ENCODE measurements around the gene HBZ.
"Not testable (repeated sequence)": the region's sequence is repeated elsewhere in the genome, so short reads cannot be mapped to it uniquely, and the experiment has no call there.

HBZ gene

DNA sequence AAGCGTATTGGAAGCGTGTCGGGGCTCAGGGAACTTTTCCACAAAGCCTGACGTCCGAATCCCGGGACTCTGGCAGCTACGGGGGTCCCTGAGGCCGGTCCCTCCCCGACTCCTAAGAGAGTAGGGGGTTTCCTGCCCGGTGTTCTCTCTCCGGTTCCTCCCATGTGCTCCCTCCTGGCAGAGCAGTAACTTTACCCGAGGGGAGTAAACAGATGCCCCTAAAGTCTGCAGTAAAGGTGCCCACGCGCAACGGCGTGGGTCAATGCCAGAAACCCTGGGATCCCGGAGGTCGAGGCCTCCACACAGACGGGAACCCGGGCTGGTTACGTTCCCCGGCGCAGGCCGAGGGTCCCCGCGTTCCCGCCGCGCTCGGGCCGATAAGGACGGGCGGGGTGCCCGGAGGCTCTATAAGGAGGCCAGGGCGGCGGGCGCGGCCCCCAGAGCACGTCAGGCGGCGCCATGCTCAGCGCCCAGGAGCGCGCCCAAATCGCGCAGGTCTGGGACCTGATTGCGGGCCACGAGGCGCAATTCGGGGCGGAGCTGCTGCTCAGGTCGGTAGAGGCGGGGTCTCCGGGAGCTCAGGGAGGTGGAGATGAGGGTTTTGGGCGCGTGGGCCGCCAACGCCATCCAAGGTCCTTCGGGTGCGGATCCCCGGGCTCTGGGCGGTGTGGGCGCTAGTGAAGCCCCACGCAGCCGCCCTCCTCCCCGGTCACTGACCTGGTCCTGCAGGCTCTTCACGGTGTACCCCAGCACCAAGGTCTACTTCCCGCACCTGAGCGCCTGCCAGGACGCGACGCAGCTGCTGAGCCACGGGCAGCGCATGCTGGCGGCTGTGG, 13.3 kb downstream of the HBZ start, which contains the start of gene HBM:
HBM (plus strand) TSS at position 440 of the 836 bp plus-strand sequence; CDS start at position 460, 20 bp downstream.
- Mint-ChIP-seq H3K27ac (no peak within 1 kb of the TSS), H3K4me3 (peak within 1 kb of the TSS; percentile 34)
- no peak for ATAC-seq

DNA sequence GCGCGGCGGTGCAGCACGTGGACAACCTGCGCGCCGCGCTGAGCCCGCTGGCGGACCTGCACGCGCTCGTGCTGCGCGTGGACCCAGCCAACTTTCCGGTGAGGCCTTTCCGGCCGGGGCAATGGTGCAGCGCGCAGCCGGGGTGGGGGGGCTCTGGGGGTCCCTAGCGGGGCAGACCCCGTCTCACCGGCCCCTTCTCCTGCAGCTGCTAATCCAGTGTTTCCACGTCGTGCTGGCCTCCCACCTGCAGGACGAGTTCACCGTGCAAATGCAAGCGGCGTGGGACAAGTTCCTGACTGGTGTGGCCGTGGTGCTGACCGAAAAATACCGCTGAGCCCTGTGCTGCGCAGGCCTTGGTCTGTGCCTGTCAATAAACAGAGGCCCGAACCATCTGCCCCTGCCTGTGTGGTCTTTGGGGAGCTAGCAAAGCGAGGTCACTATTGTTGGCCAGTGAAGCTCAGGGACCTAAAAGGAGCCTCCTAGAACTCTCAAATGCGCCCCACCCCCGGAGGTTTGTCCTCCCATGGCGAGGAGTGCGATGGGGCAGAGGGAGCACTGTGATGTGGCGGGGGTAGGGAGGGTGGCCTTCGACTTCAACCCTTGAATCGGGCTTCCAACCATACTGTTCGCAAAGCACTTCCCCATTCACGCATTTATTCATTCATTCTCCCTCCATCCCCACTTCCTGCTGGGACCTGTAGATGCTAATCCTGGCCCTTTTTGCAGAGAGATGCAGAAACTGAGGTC, 14.1 kb downstream of the HBZ start:
- DNase-seq, result no peak
- Mint-ChIP-seq H3K4me3 (peak overlapping the region; percentile 11), H3K9me3 (no peaks in the 10 kb centered on the region), H3K27ac (no peak overlapping the region), H3K36me3 (ENCODE audit: low read depth) (no peaks in the 10 kb centered on the region), H3K4me1 (peaks cover 6% of the 10 kb centered on the region), H3K27me3 (peaks cover 57% of the 10 kb centered on the region)
- ATAC-seq, result no peak

More for the DNA sequence above, 13.3 kb downstream of the HBZ start, which contains the start of gene HBM:
- no peak for DNase-seq
- Mint-ChIP-seq H3K4me1 (peaks cover 5% of the 10 kb centered on the region), H3K27me3 (peaks cover 52% of the 10 kb centered on the region), H3K9me3 (no peaks in the 10 kb centered on the region), H3K36me3 (ENCODE audit: low read depth) (no peaks in the 10 kb centered on the region)

DNA sequence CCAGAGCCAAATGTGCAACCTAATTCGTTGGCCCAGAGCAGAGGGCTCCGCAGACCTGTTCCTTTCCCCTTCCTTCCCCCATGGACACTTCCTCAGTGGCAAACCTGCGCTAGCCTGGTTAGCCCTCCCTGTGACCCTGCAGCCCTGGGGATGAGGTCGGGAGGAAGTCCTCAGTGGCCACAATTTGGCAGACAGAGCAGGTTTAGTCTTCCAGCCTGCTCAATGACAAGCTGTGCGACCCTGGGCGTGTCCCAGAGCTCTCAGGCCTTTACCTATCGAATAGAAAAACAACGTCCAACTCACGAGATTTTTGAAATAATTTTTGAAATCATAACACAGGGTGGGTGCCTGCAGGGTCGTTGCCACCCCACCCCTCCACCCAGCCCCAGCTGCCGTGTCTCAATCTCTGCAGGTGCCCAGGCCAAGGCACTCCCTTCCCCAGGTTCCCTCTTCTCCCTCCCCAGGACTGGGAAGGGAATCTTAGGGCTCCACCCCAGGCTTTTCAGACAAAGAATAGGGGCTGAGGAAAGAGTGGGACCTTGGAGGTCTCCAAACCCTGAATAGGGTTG, 14.8 kb downstream of the HBZ start:
- Mint-ChIP-seq H3K36me3 (ENCODE audit: low read depth) (no peaks in the 10 kb centered on the region), H3K9me3 (no peaks in the 10 kb centered on the region), H3K4me1 (peaks cover 9% of the 10 kb centered on the region), H3K4me3 (peak overlapping the region; percentile 11), H3K27ac (no peak overlapping the region), H3K27me3 (peaks cover 59% of the 10 kb centered on the region)
- DNase-seq, result no peak
- ATAC-seq, result no peak

DNA sequence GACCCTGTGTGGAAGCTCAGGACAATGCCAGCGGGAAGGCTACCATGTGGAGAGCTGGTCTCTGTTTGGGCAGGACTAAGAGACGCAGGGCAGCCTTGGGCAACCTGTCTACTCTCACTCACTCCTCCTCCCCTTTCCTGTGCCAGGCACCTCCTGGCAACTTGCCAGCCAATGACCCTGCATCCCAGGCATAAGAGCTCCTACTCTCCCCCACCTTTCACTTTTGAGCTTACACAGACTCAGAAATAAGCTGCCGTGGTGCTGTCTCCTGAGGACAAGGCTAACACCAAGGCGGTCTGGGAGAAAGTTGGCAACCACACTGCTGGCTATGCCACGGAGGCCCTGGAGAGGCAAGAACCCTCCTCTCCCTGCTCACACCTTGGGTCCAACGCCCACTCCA, 16.0 kb downstream of the HBZ start:
- no peak for ATAC-seq
- peaks cover 58% of the 10 kb centered on the region for H3K27me3 Mint-ChIP-seq
- H3K4me1 Mint-ChIP-seq, result peaks cover 10% of the 10 kb centered on the region
- H3K9me3 Mint-ChIP-seq, result no peaks in the 10 kb centered on the region
- no peaks in the 10 kb centered on the region for H3K36me3 Mint-ChIP-seq (ENCODE audit: low read depth)
- no peak overlapping the region for H3K4me3 Mint-ChIP-seq
- DNase-seq, result no peak
- H3K27ac Mint-ChIP-seq, result no peak overlapping the region

DNA sequence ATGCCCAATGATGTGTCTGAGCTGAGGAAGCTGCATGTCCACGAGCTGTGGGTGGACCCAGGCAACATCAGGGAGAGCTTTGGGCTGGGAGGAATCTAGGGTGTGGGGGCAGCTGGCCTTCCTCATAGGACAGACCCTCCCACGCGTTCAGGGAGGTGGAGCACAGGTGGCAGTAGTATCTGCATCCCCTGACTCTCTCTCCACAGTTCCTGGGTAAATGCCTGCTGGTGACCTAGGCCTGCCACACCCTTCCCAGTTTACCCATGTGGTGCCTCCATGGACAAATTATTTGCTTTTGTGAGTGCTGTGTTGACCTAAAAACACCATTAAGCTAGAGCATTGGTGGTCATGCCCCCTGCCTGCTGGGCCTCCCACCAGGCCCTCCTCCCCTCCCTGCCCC, 16.6 kb downstream of the HBZ start:
- Mint-ChIP-seq H3K4me1 (peaks cover 11% of the 10 kb centered on the region), H3K9me3 (no peaks in the 10 kb centered on the region), H3K36me3 (ENCODE audit: low read depth) (no peaks in the 10 kb centered on the region), H3K27me3 (peaks cover 60% of the 10 kb centered on the region), H3K27ac (no peak overlapping the region), H3K4me3 (no peak overlapping the region)
- ATAC-seq (no peak), DNase-seq (no peak)

DNA sequence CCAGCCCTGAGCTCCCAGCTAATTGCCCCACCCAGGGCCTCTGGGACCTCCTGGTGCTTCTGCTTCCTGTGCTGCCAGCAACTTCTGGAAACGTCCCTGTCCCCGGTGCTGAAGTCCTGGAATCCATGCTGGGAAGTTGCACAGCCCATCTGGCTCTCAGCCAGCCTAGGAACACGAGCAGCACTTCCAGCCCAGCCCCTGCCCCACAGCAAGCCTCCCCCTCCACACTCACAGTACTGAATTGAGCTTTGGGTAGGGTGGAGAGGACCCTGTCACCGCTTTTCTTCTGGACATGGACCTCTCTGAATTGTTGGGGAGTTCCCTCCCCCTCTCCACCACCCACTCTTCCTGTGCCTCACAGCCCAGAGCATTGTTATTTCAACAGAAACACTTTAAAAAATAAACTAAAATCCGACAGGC, 17.7 kb downstream of the HBZ start:
- H3K36me3 Mint-ChIP-seq (ENCODE audit: low read depth); H3K4me3 Mint-ChIP-seq; ATAC-seq; H3K27ac Mint-ChIP-seq; H3K9me3 Mint-ChIP-seq; DNase-seq: not testable (repeated sequence)
- Mint-ChIP-seq H3K27me3 (peaks cover 69% of the 10 kb centered on the region), H3K4me1 (peaks cover 13% of the 10 kb centered on the region)

DNA sequence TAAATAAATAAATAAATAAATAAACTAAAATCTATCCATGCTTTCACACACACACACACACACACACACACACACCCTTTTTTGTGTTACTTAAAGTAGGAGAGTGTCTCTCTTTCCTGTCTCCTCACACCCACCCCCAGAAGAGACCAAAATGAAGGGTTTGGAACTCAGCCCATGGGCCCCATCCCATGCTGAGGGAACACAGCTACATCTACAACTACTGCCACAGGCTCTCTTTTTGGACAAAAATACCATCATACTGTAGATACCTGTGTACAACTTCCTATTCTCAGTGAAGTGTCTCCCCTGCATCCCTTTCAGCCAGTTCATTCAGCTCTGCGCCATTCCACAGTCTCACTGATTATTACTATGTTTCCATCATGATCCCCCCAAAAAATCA, 18.3 kb downstream of the HBZ start:
- Mint-ChIP-seq H3K4me3 (no peak overlapping the region), H3K27ac (no peak overlapping the region), H3K36me3 (ENCODE audit: low read depth) (no peaks in the 10 kb centered on the region), H3K9me3 (no peaks in the 10 kb centered on the region), H3K27me3 (peaks cover 70% of the 10 kb centered on the region), H3K4me1 (peaks cover 12% of the 10 kb centered on the region)
- no peak for DNase-seq
- ATAC-seq, result no peak

DNA sequence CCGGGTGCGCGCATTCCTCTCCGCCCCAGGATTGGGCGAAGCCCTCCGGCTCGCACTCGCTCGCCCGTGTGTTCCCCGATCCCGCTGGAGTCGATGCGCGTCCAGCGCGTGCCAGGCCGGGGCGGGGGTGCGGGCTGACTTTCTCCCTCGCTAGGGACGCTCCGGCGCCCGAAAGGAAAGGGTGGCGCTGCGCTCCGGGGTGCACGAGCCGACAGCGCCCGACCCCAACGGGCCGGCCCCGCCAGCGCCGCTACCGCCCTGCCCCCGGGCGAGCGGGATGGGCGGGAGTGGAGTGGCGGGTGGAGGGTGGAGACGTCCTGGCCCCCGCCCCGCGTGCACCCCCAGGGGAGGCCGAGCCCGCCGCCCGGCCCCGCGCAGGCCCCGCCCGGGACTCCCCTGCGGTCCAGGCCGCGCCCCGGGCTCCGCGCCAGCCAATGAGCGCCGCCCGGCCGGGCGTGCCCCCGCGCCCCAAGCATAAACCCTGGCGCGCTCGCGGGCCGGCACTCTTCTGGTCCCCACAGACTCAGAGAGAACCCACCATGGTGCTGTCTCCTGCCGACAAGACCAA, 20.0 kb downstream of the HBZ start, which contains the start of gene HBA2:
HBA2 (plus strand) TSS at position 503 of the 568 bp plus-strand sequence; CDS start at position 540, 37 bp downstream.
- Mint-ChIP-seq H3K4me1 (peaks cover 13% of the 10 kb centered on the region), H3K27me3 (peaks cover 62% of the 10 kb centered on the region)
- DNase-seq; H3K4me3 Mint-ChIP-seq; H3K27ac Mint-ChIP-seq; H3K9me3 Mint-ChIP-seq; H3K36me3 Mint-ChIP-seq (ENCODE audit: low read depth): not testable (repeated sequence)
- peak; percentile 24 for ATAC-seq

DNA sequence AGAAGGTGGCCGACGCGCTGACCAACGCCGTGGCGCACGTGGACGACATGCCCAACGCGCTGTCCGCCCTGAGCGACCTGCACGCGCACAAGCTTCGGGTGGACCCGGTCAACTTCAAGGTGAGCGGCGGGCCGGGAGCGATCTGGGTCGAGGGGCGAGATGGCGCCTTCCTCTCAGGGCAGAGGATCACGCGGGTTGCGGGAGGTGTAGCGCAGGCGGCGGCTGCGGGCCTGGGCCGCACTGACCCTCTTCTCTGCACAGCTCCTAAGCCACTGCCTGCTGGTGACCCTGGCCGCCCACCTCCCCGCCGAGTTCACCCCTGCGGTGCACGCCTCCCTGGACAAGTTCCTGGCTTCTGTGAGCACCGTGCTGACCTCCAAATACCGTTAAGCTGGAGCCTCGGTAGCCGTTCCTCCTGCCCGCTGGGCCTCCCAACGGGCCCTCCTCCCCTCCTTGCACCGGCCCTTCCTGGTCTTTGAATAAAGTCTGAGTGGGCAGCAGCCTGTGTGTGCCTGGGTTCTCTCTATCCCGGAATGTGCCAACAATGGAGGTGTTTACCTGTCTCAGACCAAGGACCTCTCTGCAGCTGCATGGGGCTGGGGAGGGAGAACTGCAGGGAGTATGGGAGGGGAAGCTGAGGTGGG, 20.9 kb downstream of the HBZ start:
- not testable (repeated sequence) for H3K36me3 Mint-ChIP-seq (ENCODE audit: low read depth); H3K9me3 Mint-ChIP-seq; DNase-seq; ATAC-seq; H3K27ac Mint-ChIP-seq; H3K4me3 Mint-ChIP-seq
- Mint-ChIP-seq H3K4me1 (peaks cover 18% of the 10 kb centered on the region), H3K27me3 (peaks cover 63% of the 10 kb centered on the region)

DNA sequence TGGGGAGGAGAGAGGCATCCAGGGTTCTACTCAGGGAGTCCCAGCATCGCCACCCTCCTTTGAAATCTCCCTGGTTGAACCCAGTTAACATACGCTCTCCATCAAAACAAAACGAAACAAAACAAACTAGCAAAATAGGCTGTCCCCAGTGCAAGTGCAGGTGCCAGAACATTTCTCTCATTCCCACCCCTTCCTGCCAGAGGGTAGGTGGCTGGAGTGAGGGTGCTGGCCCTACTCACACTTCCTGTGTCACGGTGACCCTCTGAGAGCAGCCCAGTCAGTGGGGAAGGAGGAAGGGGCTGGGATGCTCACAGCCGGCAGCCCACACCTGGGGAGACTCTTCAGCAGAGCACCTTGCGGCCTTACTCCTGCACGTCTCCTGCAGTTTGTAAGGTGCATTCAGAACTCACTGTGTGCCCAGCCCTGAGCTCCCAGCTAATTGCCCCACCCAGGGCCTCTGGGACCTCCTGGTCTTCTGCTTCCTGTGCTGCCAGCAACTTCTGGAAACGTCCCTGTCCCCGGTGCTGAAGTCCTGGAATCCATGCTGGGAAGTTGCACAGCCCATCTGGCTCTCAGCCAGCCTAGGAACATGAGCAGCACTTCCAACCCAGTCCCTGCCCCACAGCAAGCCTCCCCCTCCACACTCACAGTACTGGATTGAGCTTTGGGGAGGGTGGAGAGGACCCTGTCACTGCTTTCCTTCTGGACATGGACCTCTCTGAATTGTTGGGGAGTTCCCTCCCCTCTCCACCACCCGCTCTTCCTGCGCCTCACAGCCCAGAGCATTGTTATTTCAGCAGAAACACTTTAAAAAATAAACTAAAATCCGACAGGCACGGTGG, 21.7 kb downstream of the HBZ start:
- not testable (repeated sequence) for H3K9me3 Mint-ChIP-seq; H3K27ac Mint-ChIP-seq; H3K36me3 Mint-ChIP-seq (ENCODE audit: low read depth); ATAC-seq; DNase-seq; H3K4me3 Mint-ChIP-seq
- peaks cover 18% of the 10 kb centered on the region for H3K4me1 Mint-ChIP-seq
- H3K27me3 Mint-ChIP-seq, result peaks cover 59% of the 10 kb centered on the region

DNA sequence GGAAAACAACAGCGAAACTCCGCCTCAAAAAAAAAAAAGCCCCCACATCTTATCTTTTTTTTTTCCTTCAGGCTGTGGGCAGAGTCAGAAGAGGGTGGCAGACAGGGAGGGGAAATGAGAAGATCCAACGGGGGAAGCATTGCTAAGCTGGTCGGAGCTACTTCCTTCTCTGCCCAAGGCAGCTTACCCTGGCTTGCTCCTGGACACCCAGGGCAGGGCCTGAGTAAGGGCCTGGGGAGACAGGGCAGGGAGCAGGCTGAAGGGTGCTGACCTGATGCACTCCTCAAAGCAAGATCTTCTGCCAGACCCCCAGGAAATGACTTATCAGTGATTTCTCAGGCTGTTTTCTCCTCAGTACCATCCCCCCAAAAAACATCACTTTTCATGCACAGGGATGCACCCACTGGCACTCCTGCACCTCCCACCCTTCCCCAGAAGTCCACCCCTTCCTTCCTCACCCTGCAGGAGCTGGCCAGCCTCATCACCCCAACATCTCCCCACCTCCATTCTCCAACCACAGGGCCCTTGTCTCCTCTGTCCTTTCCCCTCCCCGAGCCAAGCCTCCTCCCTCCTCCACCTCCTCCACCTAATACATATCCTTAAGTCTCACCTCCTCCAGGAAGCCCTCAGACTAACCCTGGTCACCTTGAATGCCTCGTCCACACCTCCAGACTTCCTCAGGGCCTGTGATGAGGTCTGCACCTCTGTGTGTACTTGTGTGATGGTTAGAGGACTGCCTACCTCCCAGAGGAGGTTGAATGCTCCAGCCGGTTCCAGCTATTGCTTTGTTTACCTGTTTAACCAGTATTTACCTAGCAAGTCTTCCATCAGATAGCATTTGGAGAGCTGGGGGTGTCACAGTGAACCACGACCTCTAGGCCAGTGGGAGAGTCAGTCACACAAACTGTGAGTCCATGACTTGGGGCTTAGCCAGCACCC, 22.8 kb downstream of the HBZ start:
- H3K9me3 Mint-ChIP-seq, result no peaks in the 10 kb centered on the region
- ATAC-seq (no peak), DNase-seq (no peak)
- H3K27ac Mint-ChIP-seq, result no peak overlapping the region
- H3K36me3 Mint-ChIP-seq (ENCODE audit: low read depth), result no peaks in the 10 kb centered on the region
- peaks cover 61% of the 10 kb centered on the region for H3K27me3 Mint-ChIP-seq
- no peak overlapping the region for H3K4me3 Mint-ChIP-seq
- peaks cover 20% of the 10 kb centered on the region for H3K4me1 Mint-ChIP-seq

DNA sequence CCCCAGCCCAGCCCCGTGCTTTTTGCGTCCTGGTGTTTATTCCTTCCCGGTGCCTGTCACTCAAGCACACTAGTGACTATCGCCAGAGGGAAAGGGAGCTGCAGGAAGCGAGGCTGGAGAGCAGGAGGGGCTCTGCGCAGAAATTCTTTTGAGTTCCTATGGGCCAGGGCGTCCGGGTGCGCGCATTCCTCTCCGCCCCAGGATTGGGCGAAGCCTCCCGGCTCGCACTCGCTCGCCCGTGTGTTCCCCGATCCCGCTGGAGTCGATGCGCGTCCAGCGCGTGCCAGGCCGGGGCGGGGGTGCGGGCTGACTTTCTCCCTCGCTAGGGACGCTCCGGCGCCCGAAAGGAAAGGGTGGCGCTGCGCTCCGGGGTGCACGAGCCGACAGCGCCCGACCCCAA, 23.6 kb downstream of the HBZ start:
- DNase-seq; H3K9me3 Mint-ChIP-seq; H3K36me3 Mint-ChIP-seq (ENCODE audit: low read depth); H3K27ac Mint-ChIP-seq; H3K4me3 Mint-ChIP-seq: not testable (repeated sequence)
- ATAC-seq, result peak; percentile 9
- H3K27me3 Mint-ChIP-seq, result peaks cover 55% of the 10 kb centered on the region
- peaks cover 18% of the 10 kb centered on the region for H3K4me1 Mint-ChIP-seq

Measured in activated naive CD8-positive, alpha-beta T cell treated with anti-CD3 and anti-CD28 coated beads, Interleukin-2, amount 50 U/mL, for 24 hours (primary cell).